Tibial nerve (tissue), 4 donors: ENCODE measurements around the gene STX7.

ENCODE experiments used
- EP300 ChIP-seq, 2 donors: sonication (generic); formaldehyde crosslinking; IDR thresholded peaks; one replicate each; pipeline ENCODE4 v1.6.1; 2017; ENCODE audit warnings: antibody characterized with exemption in 2 of 2, mild to moderate bottlenecking in 1 of 2
- TF ChIP-seq, protein P1 (sequence below), 5 experiments: fragments of 200-600 bp in 3 of 5; fragments of 450-650 bp in 2 of 5; sonication (generic) in 3 of 5; IDR thresholded peaks; one replicate each; pipeline ENCODE4 v1.5.1; 2016 to 2019; ENCODE audit warnings: antibody characterized with exemption in 5 of 5, mild to moderate bottlenecking in 3 of 5, moderate library complexity in 2 of 5

DNA sequence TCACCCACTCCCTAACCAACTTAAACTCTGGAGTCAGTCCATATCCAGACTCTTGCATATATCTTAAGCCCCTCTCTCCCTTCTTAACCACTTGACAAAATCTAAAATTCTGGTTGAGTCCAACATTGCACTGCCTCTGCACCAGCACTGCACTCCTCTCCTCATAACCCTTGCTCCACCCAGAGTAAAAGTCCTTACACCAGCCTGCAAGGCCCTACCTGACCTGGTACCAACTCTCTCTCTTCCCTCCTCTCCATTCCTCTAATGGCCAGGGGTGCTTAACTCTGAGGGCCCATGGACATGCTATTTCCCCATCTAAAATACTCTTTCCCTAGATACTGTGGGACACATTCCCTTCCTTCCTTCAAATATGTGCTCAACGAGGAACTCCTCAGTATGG, 21.0 kb downstream of the STX7 start:
- TF ChIP-seq, protein P1, sequence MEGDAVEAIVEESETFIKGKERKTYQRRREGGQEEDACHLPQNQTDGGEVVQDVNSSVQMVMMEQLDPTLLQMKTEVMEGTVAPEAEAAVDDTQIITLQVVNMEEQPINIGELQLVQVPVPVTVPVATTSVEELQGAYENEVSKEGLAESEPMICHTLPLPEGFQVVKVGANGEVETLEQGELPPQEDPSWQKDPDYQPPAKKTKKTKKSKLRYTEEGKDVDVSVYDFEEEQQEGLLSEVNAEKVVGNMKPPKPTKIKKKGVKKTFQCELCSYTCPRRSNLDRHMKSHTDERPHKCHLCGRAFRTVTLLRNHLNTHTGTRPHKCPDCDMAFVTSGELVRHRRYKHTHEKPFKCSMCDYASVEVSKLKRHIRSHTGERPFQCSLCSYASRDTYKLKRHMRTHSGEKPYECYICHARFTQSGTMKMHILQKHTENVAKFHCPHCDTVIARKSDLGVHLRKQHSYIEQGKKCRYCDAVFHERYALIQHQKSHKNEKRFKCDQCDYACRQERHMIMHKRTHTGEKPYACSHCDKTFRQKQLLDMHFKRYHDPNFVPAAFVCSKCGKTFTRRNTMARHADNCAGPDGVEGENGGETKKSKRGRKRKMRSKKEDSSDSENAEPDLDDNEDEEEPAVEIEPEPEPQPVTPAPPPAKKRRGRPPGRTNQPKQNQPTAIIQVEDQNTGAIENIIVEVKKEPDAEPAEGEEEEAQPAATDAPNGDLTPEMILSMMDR (IDR thresholded peaks at IDR 0.05) = no peak
- no peak for TF ChIP-seq EP300 (IDR thresholded peaks at IDR 0.05)
